ENCODE measurements around the gene FDX2.

GRCh38 chr19:10338940-10339339, 23.1 kb upstream of the FDX2 start:
- TF ChIP-seq CTCF (conservative IDR thresholded peaks at IDR 0.05; ENCODE audit: low read depth in 2 of 2) (no peak), ETS1 (IDR thresholded peaks at IDR 0.05) (no peak), CREB1 (CRISPR knock-in tag; IDR thresholded peaks at IDR 0.05; ENCODE audit: low read depth) (no peak), JUNB (IDR thresholded peaks at IDR 0.05; ENCODE audit: unreplicated experiment) (no peak)
